BE2C (cell line): ENCODE measurements around the gene AKT1.

Source experiments
- DNase-seq: peaks from one replicate; pipeline ENCODE4 v3.0.0-alpha.2; 2020
- H3K27me3 ChIP-seq: fragments of 250-450 bp; sonication (Bioruptor Pico); 2 replicates; pipeline ENCODE4 v1.5.1; 2020; ENCODE audit warnings: mild to moderate bottlenecking
- H3K36me3 ChIP-seq: fragments of 250-450 bp; sonication (Bioruptor Pico); 2 replicates; pipeline ENCODE4 v1.5.1; 2020; ENCODE audit warnings: mild to moderate bottlenecking
- H3K4me1 ChIP-seq: fragments of 250-450 bp; sonication (Bioruptor Pico); 2 replicates; pipeline ENCODE4 v1.5.1; 2020
- H3K4me3 ChIP-seq: 2 replicates; pipeline ENCODE4 v1.5.1; 2011; ENCODE audit warnings: low read depth, low read length
- H3K9me3 ChIP-seq: fragments of 250-450 bp; sonication (Bioruptor Pico); 2 replicates; pipeline ENCODE4 v1.5.1; 2020
- TF ChIP-seq, protein P1 (sequence below): IDR thresholded peaks from 2 replicates; pipeline ENCODE4 v1.5.1; 2012; ENCODE audit warnings: mild to moderate bottlenecking, low read depth, low read length

AKT1 gene

DNA sequence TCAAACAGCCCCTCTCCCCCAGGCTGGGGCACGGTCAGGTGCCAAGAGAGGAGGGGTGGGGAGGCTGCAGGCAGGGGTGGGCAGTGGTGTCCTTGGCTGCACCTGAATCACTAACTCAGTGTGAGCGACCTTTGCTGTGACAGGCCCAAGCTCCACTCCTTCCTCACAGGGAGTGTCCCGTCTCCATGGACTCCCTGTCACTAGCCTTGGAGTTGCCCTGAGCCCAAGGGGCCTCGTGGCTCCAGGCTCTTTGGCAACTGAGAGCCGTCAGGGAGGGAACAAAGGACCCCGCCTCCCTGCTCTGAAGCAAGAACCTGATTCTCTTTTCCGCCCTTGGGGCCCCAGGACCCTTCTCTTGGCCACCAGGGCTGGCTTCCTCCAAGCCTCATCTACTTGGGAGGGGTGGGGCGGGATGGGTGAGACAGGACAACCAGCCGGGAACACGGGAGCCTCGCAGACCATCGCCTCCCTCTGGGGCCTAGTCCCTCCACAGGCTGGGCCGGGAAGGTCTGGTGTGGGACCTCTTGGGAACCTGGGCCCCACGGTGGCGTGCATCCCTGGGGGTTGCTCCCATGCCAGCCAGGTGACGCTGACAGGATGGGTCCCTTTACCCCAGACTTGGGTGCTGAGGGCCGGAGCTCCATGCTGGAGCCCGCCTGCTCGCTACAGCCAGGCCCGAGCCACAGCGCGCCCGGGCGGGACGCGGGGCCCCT is 72.5 kb downstream of the AKT1 start:
- Histone ChIP-seq H3K36me3 (0 out of 2 replicates have a peak, but pooled peaks cover 13% of the 10 kb centered on the region), H3K27me3 (no peaks in the 10 kb centered on the region), H3K4me1 (peaks cover 4% of the 10 kb centered on the region; the same call in 1 of the 2 replicates), H3K9me3 (no peaks in the 10 kb centered on the region), H3K4me3 (no peak overlapping the region)
- DNase-seq, result no peak
- TF ChIP-seq, protein P1, sequence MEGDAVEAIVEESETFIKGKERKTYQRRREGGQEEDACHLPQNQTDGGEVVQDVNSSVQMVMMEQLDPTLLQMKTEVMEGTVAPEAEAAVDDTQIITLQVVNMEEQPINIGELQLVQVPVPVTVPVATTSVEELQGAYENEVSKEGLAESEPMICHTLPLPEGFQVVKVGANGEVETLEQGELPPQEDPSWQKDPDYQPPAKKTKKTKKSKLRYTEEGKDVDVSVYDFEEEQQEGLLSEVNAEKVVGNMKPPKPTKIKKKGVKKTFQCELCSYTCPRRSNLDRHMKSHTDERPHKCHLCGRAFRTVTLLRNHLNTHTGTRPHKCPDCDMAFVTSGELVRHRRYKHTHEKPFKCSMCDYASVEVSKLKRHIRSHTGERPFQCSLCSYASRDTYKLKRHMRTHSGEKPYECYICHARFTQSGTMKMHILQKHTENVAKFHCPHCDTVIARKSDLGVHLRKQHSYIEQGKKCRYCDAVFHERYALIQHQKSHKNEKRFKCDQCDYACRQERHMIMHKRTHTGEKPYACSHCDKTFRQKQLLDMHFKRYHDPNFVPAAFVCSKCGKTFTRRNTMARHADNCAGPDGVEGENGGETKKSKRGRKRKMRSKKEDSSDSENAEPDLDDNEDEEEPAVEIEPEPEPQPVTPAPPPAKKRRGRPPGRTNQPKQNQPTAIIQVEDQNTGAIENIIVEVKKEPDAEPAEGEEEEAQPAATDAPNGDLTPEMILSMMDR, result no peak

DNA sequence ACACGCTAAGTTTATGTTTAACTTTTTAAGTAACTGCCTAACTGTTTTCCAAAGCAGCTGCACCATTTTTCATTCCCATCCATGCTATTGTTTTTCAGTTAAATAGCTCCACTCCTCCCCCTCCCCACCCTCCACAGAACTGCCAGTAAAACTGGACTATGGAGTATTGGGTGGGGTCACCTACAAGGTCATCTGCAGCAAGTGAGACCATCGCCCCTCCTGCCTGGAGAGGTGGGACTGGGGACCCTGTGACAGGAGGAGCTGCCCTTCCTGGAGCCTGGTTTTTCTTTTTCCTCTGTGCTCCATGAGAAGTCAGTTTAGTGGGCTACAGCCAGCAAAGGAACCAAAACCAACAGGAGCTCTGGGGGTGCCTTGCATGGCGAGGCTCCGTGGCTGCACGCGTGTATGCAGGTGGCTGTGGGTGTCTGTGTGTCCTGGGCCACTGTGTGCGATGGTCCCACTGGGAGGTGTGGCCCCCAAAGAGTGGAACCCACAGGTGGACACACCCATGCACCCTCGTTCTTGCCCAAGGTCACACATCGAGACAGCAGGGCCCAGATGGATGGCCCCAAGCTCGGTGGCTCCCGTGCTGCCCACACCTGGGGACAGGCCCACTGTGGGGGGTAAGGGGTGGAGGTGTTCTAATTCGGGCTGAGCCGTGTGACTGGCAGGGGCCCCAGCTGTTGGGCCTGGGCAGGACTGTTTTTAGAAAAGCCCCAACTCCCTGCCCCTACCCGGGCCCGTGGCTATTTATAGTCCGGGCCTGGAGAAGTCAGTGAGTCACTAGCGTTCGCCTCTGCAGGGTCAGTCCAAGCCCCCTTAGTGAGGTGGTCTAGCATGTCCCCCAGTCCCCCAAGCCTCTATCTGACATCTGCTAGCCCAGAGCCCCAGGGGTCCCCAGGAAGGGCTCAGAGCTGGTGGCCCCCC is 73.8 kb downstream of the AKT1 start:
- DNase-seq, result no peak

More for the DNA sequence above, 73.8 kb downstream of the AKT1 start:
- Histone ChIP-seq H3K4me3 (no peak overlapping the region), H3K27me3 (no peaks in the 10 kb centered on the region), H3K36me3 (0 out of 2 replicates have a peak, but pooled peaks cover 13% of the 10 kb centered on the region), H3K9me3 (no peaks in the 10 kb centered on the region), H3K4me1 (peaks cover 4% of the 10 kb centered on the region; the same call in 1 of the 2 replicates)
- TF ChIP-seq, protein P1, result no peak
